Mesenchymal stem cell (in vitro differentiated cells and primary cell): ENCODE measurements around the gene TMEM109.
A peak's percentile ranks its signal among the peaks of the same experiment; 100 is the strongest.

Experiments
- DNase-seq: peaks from one replicate; pipeline ENCODE4 v3.0.0-alpha.2; 2013
- H2AFZ ChIP-seq: one replicate; pipeline ENCODE4 v1.6.1; 2013; ENCODE audit warnings: low read depth, mild to moderate bottlenecking, control low read depth, inconsistent platforms, low read length, moderate library complexity
- H2AK5ac ChIP-seq: 2 replicates; pipeline ENCODE4 v1.6.1; 2013; ENCODE audit warnings: low read length, moderate library complexity, mild to moderate bottlenecking, inconsistent platforms; ENCODE audit not compliant: severe bottlenecking
- H2BK120ac ChIP-seq: one replicate; pipeline ENCODE4 v1.6.1; 2013; ENCODE audit warnings: low read depth, mild to moderate bottlenecking, inconsistent platforms, low read length, moderate library complexity
- H2BK12ac ChIP-seq, 2 experiments: one replicate each; pipeline ENCODE4 v1.6.1; 2013; ENCODE audit warnings: inconsistent platforms in 2 of 2, low read length in 2 of 2, mild to moderate bottlenecking in 2 of 2, moderate library complexity in 2 of 2, control low read depth in 1 of 2
- H2BK15ac ChIP-seq: one replicate; pipeline ENCODE4 v1.6.1; 2013; ENCODE audit warnings: mild to moderate bottlenecking, low read depth, inconsistent platforms; ENCODE audit not compliant: poor library complexity, severe bottlenecking
- H2BK5ac ChIP-seq: 2 replicates; pipeline ENCODE4 v1.6.1; 2013; ENCODE audit warnings: low read depth, mild to moderate bottlenecking, low read length, control low read depth, inconsistent platforms; ENCODE audit not compliant: poor library complexity, severe bottlenecking
- H3K14ac ChIP-seq, 2 experiments: one replicate each; pipeline ENCODE4 v1.6.1; 2013; ENCODE audit warnings: inconsistent platforms in 2 of 2, low read length in 2 of 2, control low read depth in 1 of 2, mild to moderate bottlenecking in 1 of 2, moderate library complexity in 1 of 2
- H3K18ac ChIP-seq, 2 experiments: one replicate each; pipeline ENCODE4 v1.6.1; 2013; ENCODE audit warnings: inconsistent platforms in 2 of 2, low read length in 2 of 2, control low read depth in 1 of 2, low read depth in 1 of 2, mild to moderate bottlenecking in 1 of 2
- H3K23ac ChIP-seq, 2 experiments: one replicate each; pipeline ENCODE4 v1.6.1; 2013; ENCODE audit warnings: inconsistent platforms in 2 of 2, low read length in 2 of 2, mild to moderate bottlenecking in 2 of 2, moderate library complexity in 2 of 2, control low read depth in 1 of 2
- H3K27ac ChIP-seq: 2 replicates; pipeline ENCODE4 v1.5.1; 2013; ENCODE audit warnings: mild to moderate bottlenecking, moderate library complexity, low read length, control low read depth, inconsistent platforms; ENCODE audit not compliant: poor library complexity, severe bottlenecking
- H3K27me3 ChIP-seq, 2 experiments: 2 replicates each; pipeline versions ENCODE4 v1.6.1 to v1.7.0; 2013; ENCODE audit warnings: low read length in 2 of 2, mild to moderate bottlenecking in 2 of 2, moderate library complexity in 2 of 2, control low read depth in 1 of 2, inconsistent platforms in 1 of 2; ENCODE audit not compliant: control insufficient read depth in 1 of 2, insufficient read depth in 1 of 2
- H3K36me3 ChIP-seq, 2 experiments: 2 replicates each; pipeline versions ENCODE4 v1.6.1 to v1.7.0; 2013; ENCODE audit warnings: low read length in 2 of 2, control low read depth in 1 of 2, inconsistent platforms in 1 of 2, low read depth in 1 of 2, mild to moderate bottlenecking in 1 of 2; ENCODE audit not compliant: insufficient read depth in 2 of 2, control insufficient read depth in 1 of 2
- H3K4ac ChIP-seq, 2 experiments: one replicate each; pipeline ENCODE4 v1.6.1; 2013; ENCODE audit warnings: inconsistent platforms in 2 of 2, low read length in 2 of 2, mild to moderate bottlenecking in 2 of 2, moderate library complexity in 2 of 2, control low read depth in 1 of 2, low read depth in 1 of 2
- H3K4me1 ChIP-seq: 2 replicates; pipeline ENCODE4 v1.6.1; 2013; ENCODE audit warnings: low read depth, low read length, control low read depth; ENCODE audit not compliant: control insufficient read depth, insufficient read depth
- H3K4me2 ChIP-seq: 2 replicates; pipeline ENCODE4 v1.6.1; 2013; ENCODE audit warnings: low read length, mild to moderate bottlenecking, inconsistent platforms; ENCODE audit not compliant: poor library complexity, severe bottlenecking
- H3K4me3 ChIP-seq, 2 experiments: 2 replicates each; pipeline versions ENCODE4 v1.5.1 to v1.7.0; 2013; ENCODE audit warnings: low read length in 2 of 2, mild to moderate bottlenecking in 2 of 2, control low read depth in 1 of 2, low read depth in 1 of 2; ENCODE audit not compliant: insufficient read depth in 1 of 2
- H3K79me1 ChIP-seq: replicated peaks from 2 replicates; pipeline ENCODE4 v1.6.1; 2013; ENCODE audit warnings: mild to moderate bottlenecking, control low read depth, low read length, inconsistent platforms; ENCODE audit not compliant: poor library complexity, severe bottlenecking
- H3K9ac ChIP-seq: 2 replicates; pipeline ENCODE4 v1.7.0; 2013; ENCODE audit warnings: mild to moderate bottlenecking, low read length, moderate library complexity
- H3K9me3 ChIP-seq: 2 replicates; pipeline ENCODE4 v1.7.0; 2013; ENCODE audit warnings: mild to moderate bottlenecking, low read length; ENCODE audit not compliant: control insufficient read depth
- H4K8ac ChIP-seq: one replicate; pipeline ENCODE4 v1.6.1; 2013; ENCODE audit warnings: inconsistent platforms, mild to moderate bottlenecking, low read length, moderate library complexity
- H4K91ac ChIP-seq: one replicate; pipeline ENCODE4 v1.6.1; 2013; ENCODE audit warnings: mild to moderate bottlenecking, low read length, inconsistent platforms
- WGBS: methylation state at CpG from one replicate; pipeline ENCODE4 v1.1.7; 2013; ENCODE audit warnings: mixed read lengths; 5-methylcytosine and 5-hydroxymethylcytosine counted together

Gene TMEM109

DNA sequence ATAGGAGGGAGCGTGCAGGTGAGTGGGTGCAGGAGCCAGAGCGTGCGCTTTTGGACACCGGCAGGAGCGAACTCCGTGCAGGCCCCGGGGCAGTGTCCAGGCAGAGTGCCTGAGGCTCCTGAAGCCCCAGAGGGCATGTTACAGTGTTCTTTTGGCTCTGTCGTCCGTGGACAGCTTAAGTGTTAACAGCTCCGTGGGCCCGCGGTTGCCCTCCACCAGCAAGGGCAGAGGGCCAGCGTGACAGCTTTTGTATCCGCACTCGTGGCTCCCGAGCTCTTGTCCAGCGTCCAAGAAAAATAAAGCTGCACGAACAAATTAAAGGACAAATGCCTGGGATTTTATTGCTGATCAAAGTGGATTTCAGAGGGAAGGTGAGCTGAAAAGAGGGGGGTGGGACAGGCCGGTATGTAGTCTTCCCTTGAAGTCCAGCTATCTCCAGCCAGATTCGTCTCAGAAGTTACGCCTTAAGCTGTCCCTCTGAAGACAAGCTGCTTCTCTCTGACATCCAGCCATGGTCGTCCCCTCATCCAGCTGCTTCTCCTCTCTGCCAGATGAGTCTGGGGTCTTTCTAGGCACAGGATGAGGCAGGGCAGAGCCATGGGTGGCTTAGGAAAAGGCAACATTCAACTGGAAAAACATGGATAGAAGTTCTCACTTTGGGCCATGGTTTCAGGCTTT lies 968 bp upstream of the TMEM109 start:
- Histone ChIP-seq H2BK12ac (no peak overlapping the region), H3K9me3 (no peaks in the 10 kb centered on the region), H3K9ac (peak overlapping the region; percentile 89), H3K4ac (no peak overlapping the region), H2BK120ac (peak overlapping the region; percentile 40), H3K79me1 (peaks cover 8% of the 10 kb centered on the region), H4K8ac (peak overlapping the region; percentile 71), H3K4me2 (peak overlapping the region; percentile 46), H3K14ac (no peak overlapping the region), H3K23ac (no peak overlapping the region), H4K91ac (no peak overlapping the region), H3K27me3 (peaks cover 12 to 15% of the 10 kb centered on the region in 2 experiments), H3K4me1 (peaks cover 17% of the 10 kb centered on the region), H3K4me3 (peak overlapping the region in 1 of 2 experiments; percentile 87), H2AFZ (peak overlapping the region; percentile 7), H2BK15ac (no peak overlapping the region), H3K36me3 (no peaks in the 10 kb centered on the region), H2BK5ac (no peak overlapping the region), H3K18ac (peak overlapping the region in 1 of 2 experiments; percentile 24), H3K27ac (no peak overlapping the region), H2AK5ac (no peak overlapping the region)
- no peak for DNase-seq
- 92% methylated on average over 20 of the region's 22 CpGs for WGBS

DNA sequence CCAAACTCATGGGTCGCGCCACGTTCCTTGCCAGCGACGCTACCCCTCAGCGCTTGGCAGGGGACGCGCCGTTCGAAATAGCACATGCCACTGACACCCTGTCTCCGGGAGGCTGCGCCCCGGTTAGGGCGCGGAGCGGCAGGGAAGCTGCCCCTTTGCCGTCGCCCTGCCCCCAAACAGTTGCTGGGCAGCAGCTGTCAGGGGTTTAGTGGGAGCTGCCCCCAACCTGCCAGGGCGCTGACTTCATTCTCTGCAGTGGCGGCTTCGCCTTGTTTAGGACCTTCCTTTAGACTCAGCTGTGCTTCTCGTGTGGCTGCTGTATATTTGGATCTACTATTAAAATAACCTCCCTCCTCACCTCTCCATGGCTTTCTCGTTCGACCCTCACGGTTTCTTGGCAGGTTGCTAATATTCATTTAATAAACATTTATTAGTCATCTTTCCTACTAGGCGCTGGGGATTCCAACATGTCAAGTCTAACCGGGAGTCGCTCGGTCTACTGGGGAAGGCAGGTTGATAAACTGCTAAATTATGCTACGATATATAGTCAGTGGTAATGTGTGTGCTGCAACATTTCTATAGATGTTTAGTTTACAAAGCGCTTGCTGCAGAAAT lies 782 bp downstream of the TMEM109 start:
- no peak overlapping the region for H2AK5ac ChIP-seq
- H2AFZ ChIP-seq, result peak overlapping the region; percentile 94
- peak overlapping the region; percentile 75 to 77 for H3K18ac ChIP-seq
- under 1% methylated on average over 27 of the region's 31 CpGs for WGBS
- H2BK5ac ChIP-seq, result no peak overlapping the region
- no peak overlapping the region for H2BK120ac ChIP-seq
- peaks cover 3% of the 10 kb centered on the region in 2 experiments for H3K36me3 ChIP-seq
- H3K9ac ChIP-seq, result peak overlapping the region; percentile 89
- H3K14ac ChIP-seq, result peak overlapping the region in 1 of 2 experiments; percentile 5
- peaks cover 26% of the 10 kb centered on the region for H3K4me1 ChIP-seq
- peak overlapping the region; percentile 86 to 87 for H3K4me3 ChIP-seq
- H4K91ac ChIP-seq, result peak overlapping the region; percentile 62
- H3K4me2 ChIP-seq, result peak overlapping the region; percentile 96
- peaks cover 19% of the 10 kb centered on the region for H3K79me1 ChIP-seq
- peak; percentile 58 for DNase-seq
- H3K9me3 ChIP-seq, result no peaks in the 10 kb centered on the region
- peak overlapping the region; percentile 31 for H4K8ac ChIP-seq
- H3K27ac ChIP-seq, result peak overlapping the region; percentile 66
- H3K23ac ChIP-seq, result peak overlapping the region in 1 of 2 experiments; percentile 96
- H2BK15ac ChIP-seq, result peak overlapping the region; percentile 9
- no peak overlapping the region for H2BK12ac ChIP-seq
- peaks cover 5 to 11% of the 10 kb centered on the region in 2 experiments for H3K27me3 ChIP-seq
- peak overlapping the region; percentile 40 to 66 for H3K4ac ChIP-seq

DNA sequence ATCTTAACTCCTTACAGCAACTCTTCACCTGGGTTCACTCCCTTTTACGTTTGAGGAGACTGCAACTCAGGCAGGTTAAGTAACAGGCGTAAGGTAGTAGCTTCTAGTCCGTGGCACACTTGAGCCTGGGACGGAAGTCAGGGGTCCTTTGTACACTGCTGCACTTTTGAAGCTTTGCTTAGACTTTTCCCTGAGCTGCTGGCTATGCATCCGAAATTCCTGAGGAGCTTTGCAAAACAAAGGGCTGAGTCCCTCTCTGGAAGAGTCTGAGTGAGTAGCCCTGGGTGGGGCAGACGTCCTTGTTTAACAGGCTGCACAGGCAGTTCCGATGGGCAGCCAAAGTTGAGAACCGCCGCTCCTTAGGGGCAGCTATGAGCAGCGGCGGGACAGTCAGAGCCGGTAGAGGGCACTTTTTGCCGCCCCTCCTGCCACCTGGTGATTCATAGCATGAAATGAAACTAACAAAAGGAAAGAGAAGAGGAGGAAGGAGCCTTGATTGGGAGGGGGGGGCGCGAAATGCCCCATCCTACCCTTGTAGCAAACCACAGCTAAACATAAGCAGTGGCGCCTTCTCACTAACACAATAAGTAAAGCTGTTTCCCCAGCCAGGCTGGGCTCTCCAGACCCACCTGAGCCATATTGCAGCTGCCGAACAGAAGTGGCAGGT lies 1.4 kb downstream of the TMEM109 start:
- H3K14ac ChIP-seq, result no peak overlapping the region
- H3K36me3 ChIP-seq, result peaks cover 3 to 9% of the 10 kb centered on the region in 2 experiments
- peak overlapping the region; percentile 67 for H4K91ac ChIP-seq
- peak overlapping the region; percentile 96 for H3K4me2 ChIP-seq
- H2BK12ac ChIP-seq, result no peak overlapping the region
- H3K23ac ChIP-seq, result no peak overlapping the region
- peak overlapping the region; percentile 22 to 87 for H3K4me3 ChIP-seq
- H3K4me1 ChIP-seq, result peaks cover 26% of the 10 kb centered on the region
- DNase-seq, result peak; percentile 75
- H3K27me3 ChIP-seq, result peaks cover 5 to 9% of the 10 kb centered on the region in 2 experiments
- no peak overlapping the region for H2AK5ac ChIP-seq
- peak overlapping the region; percentile 60 for H2BK15ac ChIP-seq
- H3K4ac ChIP-seq, result peak overlapping the region in 1 of 2 experiments; percentile 85
- H3K9ac ChIP-seq, result peak overlapping the region; percentile 89
- peak overlapping the region; percentile 66 for H3K27ac ChIP-seq
- no peaks in the 10 kb centered on the region for H3K9me3 ChIP-seq
- peaks cover 25% of the 10 kb centered on the region for H3K79me1 ChIP-seq
- 7% methylated on average over 16 of the region's 17 CpGs for WGBS
- no peak overlapping the region for H2BK120ac ChIP-seq
- peak overlapping the region; percentile 27 for H4K8ac ChIP-seq
- H3K18ac ChIP-seq, result peak overlapping the region; percentile 37 to 47
- no peak overlapping the region for H2BK5ac ChIP-seq
- no peak overlapping the region for H2AFZ ChIP-seq
